Muscle layer of duodenum (tissue), 2 donors: ENCODE measurements around the gene DPH1.

Source experiments
- H3K27ac ChIP-seq: one replicate; pipeline ENCODE4 v1.7.0; 2013; ENCODE audit warnings: mild to moderate bottlenecking, low read length
- H3K27me3 ChIP-seq: one replicate; pipeline ENCODE4 v1.7.0; 2013; ENCODE audit warnings: low read depth, mild to moderate bottlenecking, control low read depth, low read length
- H3K36me3 ChIP-seq, 2 donors: one replicate each; pipeline ENCODE4 v1.7.0; 2013; ENCODE audit warnings: low read length in 2 of 2, control low read depth in 1 of 2, mild to moderate bottlenecking in 1 of 2; ENCODE audit not compliant: insufficient read depth in 2 of 2, control insufficient read depth in 1 of 2
- H3K4me1 ChIP-seq, 2 donors: one replicate each; pipeline ENCODE4 v1.7.0; 2013; ENCODE audit warnings: low read length in 2 of 2, mild to moderate bottlenecking in 2 of 2, control low read depth in 1 of 2, moderate library complexity in 1 of 2; ENCODE audit not compliant: insufficient read depth in 2 of 2, control insufficient read depth in 1 of 2
- H3K4me3 ChIP-seq, 2 donors: one replicate each; pipeline ENCODE4 v1.7.0; 2013; ENCODE audit warnings: low read length in 2 of 2, low read depth in 1 of 2, mild to moderate bottlenecking in 1 of 2
- H3K9me3 ChIP-seq, 2 donors: one replicate each; pipeline ENCODE4 v1.7.0; 2013; ENCODE audit warnings: low read length in 2 of 2, control low read depth in 1 of 2, mild to moderate bottlenecking in 1 of 2; ENCODE audit not compliant: control insufficient read depth in 1 of 2
- donor health status: healthy.

Gene DPH1

GRCh38 chr17:2043785-2044184 lies 13.8 kb downstream of the DPH1 start:
- no peaks in the 10 kb centered on the region for H3K9me3 ChIP-seq
- H3K27me3 ChIP-seq = no peaks in the 10 kb centered on the region
- no peak overlapping the region for H3K4me3 ChIP-seq
- H3K27ac ChIP-seq = peak overlapping the region; percentile 39
- peaks cover 10 to 32% of the 10 kb centered on the region in 2 donors for H3K4me1 ChIP-seq
- peaks cover 9 to 26% of the 10 kb centered on the region in 2 donors for H3K36me3 ChIP-seq

- Histone ChIP-seq H3K27ac (no peak overlapping the region), H3K4me1 (peaks cover 10 to 38% of the 10 kb centered on the region in 2 donors), H3K4me3 (no peak overlapping the region), H3K36me3 (peaks cover 9 to 26% of the 10 kb centered on the region in 2 donors), H3K9me3 (no peaks in the 10 kb centered on the region), H3K27me3 (no peaks in the 10 kb centered on the region)
These were observed 14.4 kb downstream of the DPH1 start for GRCh38 chr17:2044263-2044894.

GRCh38 chr17:2047590-2047989 lies 17.6 kb downstream of the DPH1 start:
- peaks cover 9 to 17% of the 10 kb centered on the region in 2 donors for H3K36me3 ChIP-seq
- peaks cover 7% of the 10 kb centered on the region for H3K27me3 ChIP-seq
- no peak overlapping the region for H3K27ac ChIP-seq
- H3K4me1 ChIP-seq = peaks cover 10 to 38% of the 10 kb centered on the region in 2 donors
- no peaks in the 10 kb centered on the region for H3K9me3 ChIP-seq
- no peak overlapping the region for H3K4me3 ChIP-seq

- Histone ChIP-seq H3K4me1 (peaks cover 0 to 31% of the 10 kb centered on the region in 2 donors), H3K27ac (no peak overlapping the region), H3K9me3 (no peaks in the 10 kb centered on the region), H3K27me3 (peaks cover 7% of the 10 kb centered on the region), H3K4me3 (peak overlapping the region; percentile 38 to 77), H3K36me3 (peaks cover 0 to 6% of the 10 kb centered on the region in 2 donors)
These were observed 18.9 kb downstream of the DPH1 start for GRCh38 chr17:2048805-2049204.

GRCh38 chr17:2049333-2050299 lies 19.7 kb downstream of the DPH1 start:
- no peaks in the 10 kb centered on the region for H3K36me3 ChIP-seq
- H3K27me3 ChIP-seq = peaks cover 7% of the 10 kb centered on the region
- H3K4me3 ChIP-seq = peak overlapping the region; percentile 38 to 77
- H3K4me1 ChIP-seq = peaks cover 0 to 36% of the 10 kb centered on the region in 2 donors
- H3K9me3 ChIP-seq = no peaks in the 10 kb centered on the region
- H3K27ac ChIP-seq = no peak overlapping the region

- Histone ChIP-seq H3K36me3 (no peaks in the 10 kb centered on the region), H3K27ac (no peak overlapping the region), H3K4me3 (peak overlapping the region; percentile 16 to 53), H3K4me1 (peaks cover 0 to 43% of the 10 kb centered on the region in 2 donors), H3K9me3 (no peaks in the 10 kb centered on the region), H3K27me3 (peaks cover 7% of the 10 kb centered on the region)
These were observed 20.5 kb downstream of the DPH1 start for GRCh38 chr17:2050300-2051060.

- H3K4me1 ChIP-seq = peaks cover 0 to 46% of the 10 kb centered on the region in 2 donors
- H3K9me3 ChIP-seq = no peaks in the 10 kb centered on the region
- peaks cover 7% of the 10 kb centered on the region for H3K27me3 ChIP-seq
- H3K4me3 ChIP-seq = peak overlapping the region in 1 of 2 donors; percentile 53
- H3K27ac ChIP-seq = no peak overlapping the region
- H3K36me3 ChIP-seq = no peaks in the 10 kb centered on the region
These were observed 21.3 kb downstream of the DPH1 start for GRCh38 chr17:2051061-2051932.

- peaks cover 7% of the 10 kb centered on the region for H3K27me3 ChIP-seq
- peaks cover 0 to 51% of the 10 kb centered on the region in 2 donors for H3K4me1 ChIP-seq
- no peak overlapping the region for H3K27ac ChIP-seq
- H3K4me3 ChIP-seq = no peak overlapping the region
- H3K36me3 ChIP-seq = no peaks in the 10 kb centered on the region
- H3K9me3 ChIP-seq = no peaks in the 10 kb centered on the region
These were observed 22.1 kb downstream of the DPH1 start for GRCh38 chr17:2051933-2052559.

- H3K27ac ChIP-seq = peak overlapping the region; percentile 51
- no peaks in the 10 kb centered on the region for H3K9me3 ChIP-seq
- peaks cover 7% of the 10 kb centered on the region for H3K27me3 ChIP-seq
- no peaks in the 10 kb centered on the region for H3K36me3 ChIP-seq
- H3K4me3 ChIP-seq = peak overlapping the region; percentile 48 to 74
- H3K4me1 ChIP-seq = peaks cover 0 to 60% of the 10 kb centered on the region in 2 donors
These were observed 23.7 kb downstream of the DPH1 start for GRCh38 chr17:2053380-2054261.
